Activated CD8-positive, alpha-beta memory T cell treated with anti-CD3 and anti-CD28 coated beads for 36 hours (primary cell): ENCODE measurements around the gene MEIG1. TPM values are rescaled to one million over a fixed set of nuclear protein-coding genes. Genes with fewer than 3 reads are reported as not detected.
"Not testable (repeated sequence)": the region's sequence is repeated elsewhere in the genome, so short reads cannot be mapped to it uniquely, and the experiment has no call there.

Source experiments
- CTCF ChIA-PET: fragments of 350-600 bp; sonication (Branson Sonifier 250); formaldehyde crosslinking; loops from one replicate; lab custom pipeline; 2021; ENCODE audit warnings: antibody characterized with exemption; lab: Charles Lee
- POLR2A ChIA-PET: fragments of 350-600 bp; sonication (Branson Sonifier 250); formaldehyde crosslinking; loops from one replicate; lab custom pipeline; 2021; ENCODE audit warnings: antibody characterized with exemption; lab: Charles Lee
- total RNA-seq, 2 experiments: library from RNA; stranded (reverse); gene quantifications; one replicate each; pipeline ENCODE4 v1.2.3, GENCODE V29; 2021

Gene MEIG1
- total RNA-seq, 2 experiments from 2014 or later = 0.42 to 1.3 TPM

- ChIA-PET POLR2A (interaction anchor here (1.0 to 2.6 kb wide), 6 partner anchors 72 to 768 kb away, joined by 3 to 24 read pairs (median 4); partner anchors contain the start of genes CDNF, HSPA14, MSANTD7 and SUV39H2), CTCF (interaction anchor here (0.7 to 1.2 kb wide), 5 partner anchors 8 to 417 kb away, joined by 3 to 4 read pairs (median 3); partner anchors contain the start of genes CDNF, HSPA14 and MSANTD7)
Observed at GRCh38 chr10:14953424-14954000, 5.7 kb upstream of the MEIG1 start.

- POLR2A ChIA-PET = interaction anchor here (1.3 to 2.6 kb wide), 3 partner anchors 76 to 769 kb away, joined by 5 to 24 read pairs (median 9); partner anchors contain the start of genes CDNF, HSPA14, MSANTD7 and SUV39H2
- CTCF ChIA-PET = interaction anchor here (1.0 to 1.2 kb wide), 2 partner anchors 116 to 140 kb away, joined by 3 to 4 read pairs; partner anchors contain the start of genes CDNF, HSPA14 and MSANTD7
Observed at GRCh38 chr10:14954001-14954770, 5.0 kb upstream of the MEIG1 start, which contains the start of gene DCLRE1C. DCLRE1C (minus strand) TSS chr10:14954096; CDS start chr10:14954010, 86 bp downstream.

GRCh38 chr10:14954934-14955333 is 4.3 kb upstream of the MEIG1 start:
- CTCF ChIA-PET = interaction anchor here (1.0 kb wide), 1 partner anchor 139 kb away, joined by 3 read pairs; no protein-coding TSS in a partner anchor
- POLR2A ChIA-PET = interaction anchor here (2.6 kb wide), 1 partner anchor 77 kb away, joined by 24 read pairs; the partner anchor contains the start of gene SUV39H2

GRCh38 chr10:14958872-14959220 is 342 bp upstream of the MEIG1 start:
- CTCF ChIA-PET = interaction anchor here (0.6 to 1.1 kb wide), 2 partner anchors 13 to 15 kb away, joined by 3 to 5 read pairs; no protein-coding TSS in a partner anchor

GRCh38 chr10:14967897-14968296 is 8.7 kb downstream of the MEIG1 start:
- POLR2A ChIA-PET = no interaction called here
- CTCF ChIA-PET = no interaction called here

More at GRCh38 chr10:14958872-14959220, 342 bp upstream of the MEIG1 start:
- POLR2A ChIA-PET = interaction anchor here (1.0 to 1.9 kb wide), 2 partner anchors 80 to 121 kb away, joined by 3 to 6 read pairs; partner anchors contain the start of genes CDNF, HSPA14, MSANTD7 and SUV39H2

GRCh38 chr10:14971867-14972448 is 12.8 kb downstream of the MEIG1 start:
- POLR2A ChIA-PET = interaction anchor here (0.9 kb wide), 1 partner anchor 11 kb away, joined by 3 read pairs; no protein-coding TSS in a partner anchor
- CTCF ChIA-PET = interaction anchor here (0.6 to 1.4 kb wide), 4 partner anchors 13 to 96 kb away, joined by 3 to 5 read pairs (median 4); partner anchors contain the start of gene MEIG1

- POLR2A ChIA-PET = not testable (repeated sequence)
- CTCF ChIA-PET = interaction anchor here (0.6 kb wide), 1 partner anchor 15 kb away, joined by 3 read pairs; the partner anchor contains the start of gene MEIG1
Observed at GRCh38 chr10:14974153-14974998, 15.2 kb downstream of the MEIG1 start.

- ChIA-PET CTCF (no interaction called here), POLR2A (no interaction called here)
Observed at GRCh38 chr10:14975672-14976273, 16.6 kb downstream of the MEIG1 start.

GRCh38 chr10:14982744-14983143 is 23.6 kb downstream of the MEIG1 start:
- POLR2A ChIA-PET = no interaction called here
- CTCF ChIA-PET = interaction anchor here (1.0 kb wide), 1 partner anchor 8 kb away, joined by 3 read pairs; no protein-coding TSS in a partner anchor

- CTCF ChIA-PET, POLR2A ChIA-PET: not testable (repeated sequence)
Observed at GRCh38 chr10:14989552-14989951, 30.4 kb downstream of the MEIG1 start.

GRCh38 chr10:14991035-14991749 is 32.0 kb downstream of the MEIG1 start:
- POLR2A ChIA-PET = not testable (repeated sequence)
- CTCF ChIA-PET = interaction anchor here (1.3 kb wide), 1 partner anchor 9 kb away, joined by 3 read pairs; no protein-coding TSS in a partner anchor

- CTCF ChIA-PET, POLR2A ChIA-PET: not testable (repeated sequence)
Observed at GRCh38 chr10:14992336-14992735, 33.1 kb downstream of the MEIG1 start.

GRCh38 chr10:14993500-14994455 is 34.6 kb downstream of the MEIG1 start:
- CTCF ChIA-PET, POLR2A ChIA-PET: not testable (repeated sequence)

- POLR2A ChIA-PET = no interaction called here
Observed at GRCh38 chr10:14995964-14996565, 36.9 kb downstream of the MEIG1 start.

GRCh38 chr10:15013530-15013929 is 54.3 kb downstream of the MEIG1 start:
- POLR2A ChIA-PET, CTCF ChIA-PET: not testable (repeated sequence)

More at GRCh38 chr10:14995964-14996565, 36.9 kb downstream of the MEIG1 start:
- CTCF ChIA-PET = no interaction called here

GRCh38 chr10:15015451-15015850 is 56.3 kb downstream of the MEIG1 start:
- POLR2A ChIA-PET = no interaction called here
- CTCF ChIA-PET = no interaction called here
